CD14-positive monocyte (primary cell): Measurements from ENCODE around the gene SOX5. TPM values are rescaled to one million over a fixed set of nuclear protein-coding genes. Genes with fewer than 3 reads are reported as not detected.

ENCODE experiments used
- DNase-seq, 3 donors: peaks; one replicate each; pipeline ENCODE4 v3.0.0-alpha.2; 2011 to 2022
- H2AFZ ChIP-seq: 2 replicates; pipeline ENCODE4 v1.6.0; 2012; ENCODE audit warnings: mild to moderate bottlenecking, low read depth, low read length, inconsistent platforms; ENCODE audit not compliant: insufficient read depth, poor library complexity, severe bottlenecking
- H3K27ac ChIP-seq, 2 donors: 1 replicate in 1 of 2; 2 replicates in 1 of 2; pipeline ENCODE4 v1.5.1; 2012 to 2013; ENCODE audit warnings: low read length in 2 of 2, control low read depth in 1 of 2, inconsistent platforms in 1 of 2, low read depth in 1 of 2, mild to moderate bottlenecking in 1 of 2
- H3K27me3 ChIP-seq, 2 donors: one replicate each; pipeline versions ENCODE4 v1.6.0 to v1.6.1; 2011 to 2013; ENCODE audit warnings: low read length in 2 of 2; ENCODE audit not compliant: control insufficient read depth in 2 of 2, insufficient read depth in 2 of 2
- H3K36me3 ChIP-seq, 2 donors: replicated peaks in 1 of 2; 1 replicate in 1 of 2; 2 replicates in 1 of 2; pipeline versions ENCODE4 v1.5.1 to v1.6.1; 2012 to 2013; ENCODE audit warnings: low read length in 2 of 2, control low read depth in 1 of 2, inconsistent platforms in 1 of 2, mild to moderate bottlenecking in 1 of 2; ENCODE audit not compliant: insufficient read depth in 2 of 2, control insufficient read depth in 1 of 2
- H3K4me1 ChIP-seq, 2 donors: 1 replicate in 1 of 2; 2 replicates in 1 of 2; pipeline versions ENCODE4 v1.5.1 to v1.6.1; 2012 to 2013; ENCODE audit warnings: low read length in 2 of 2, control low read depth in 1 of 2, inconsistent platforms in 1 of 2, mild to moderate bottlenecking in 1 of 2, moderate library complexity in 1 of 2; ENCODE audit not compliant: insufficient read depth in 2 of 2, control insufficient read depth in 1 of 2
- H3K4me2 ChIP-seq: replicated peaks from 2 replicates; pipeline ENCODE3; 2012; ENCODE audit warnings: low read length, moderate library complexity, mild to moderate bottlenecking; ENCODE audit not compliant: poor library complexity, severe bottlenecking; ENCODE audit errors: extremely low read depth
- H3K4me3 ChIP-seq, 3 experiments: fragments of 200-600 bp in 1 of 3; sonication (generic) in 1 of 3; replicated peaks in 1 of 3; 1 replicate in 2 of 3; 2 replicates in 1 of 3; pipeline ENCODE4 v1.5.1; 2011 to 2013; ENCODE audit warnings: low read length in 3 of 3, mild to moderate bottlenecking in 3 of 3, control low read depth in 2 of 3, low read depth in 2 of 3, inconsistent platforms in 1 of 3, moderate library complexity in 1 of 3
- H3K79me2 ChIP-seq: 2 replicates; pipeline ENCODE4 v1.6.0; 2012; ENCODE audit warnings: mild to moderate bottlenecking, control low read depth, inconsistent platforms, low read length, moderate library complexity; ENCODE audit not compliant: insufficient read depth
- H3K9ac ChIP-seq: 2 replicates; pipeline ENCODE4 v1.6.0; 2017; ENCODE audit warnings: low read length, mild to moderate bottlenecking; ENCODE audit not compliant: insufficient read depth, poor library complexity, severe bottlenecking
- H3K9me3 ChIP-seq, 2 donors: replicated peaks in 1 of 2; 1 replicate in 1 of 2; 2 replicates in 1 of 2; pipeline versions ENCODE4 v1.5.1 to v1.6.1; 2012 to 2013; ENCODE audit warnings: low read length in 2 of 2, control low read depth in 1 of 2; ENCODE audit not compliant: control insufficient read depth in 1 of 2, insufficient read depth in 1 of 2
- H4K20me1 ChIP-seq: 2 replicates; pipeline ENCODE4 v1.6.0; 2012; ENCODE audit warnings: mild to moderate bottlenecking, low read length, control low read depth, moderate library complexity; ENCODE audit not compliant: insufficient read depth
- H3K27ac Mint-ChIP-seq, 7 donors: one replicate each; pipeline ENCODE4 v1.8.0; 2020; ENCODE audit warnings: mild to moderate bottlenecking in 7 of 7, mixed read lengths in 7 of 7, moderate library complexity in 6 of 7, inconsistent platforms in 2 of 7
- H3K27me3 Mint-ChIP-seq, 3 donors: one replicate each; pipeline ENCODE4 v1.8.0; 2021 to 2022; ENCODE audit warnings: low read depth in 3 of 3, mild to moderate bottlenecking in 3 of 3, mixed read lengths in 3 of 3, moderate library complexity in 3 of 3, inconsistent platforms in 1 of 3
- H3K36me3 Mint-ChIP-seq, 2 donors: one replicate each; pipeline ENCODE4 v1.8.0; 2020; ENCODE audit warnings: mixed read lengths in 2 of 2, inconsistent platforms in 1 of 2, mild to moderate bottlenecking in 1 of 2
- H3K4me1 Mint-ChIP-seq: one replicate; pipeline ENCODE4 v1.8.0; 2020; ENCODE audit warnings: mild to moderate bottlenecking, mixed read lengths
- H3K4me3 Mint-ChIP-seq, 2 donors: one replicate each; pipeline ENCODE4 v1.8.0; 2020; ENCODE audit warnings: mild to moderate bottlenecking in 2 of 2, mixed read lengths in 2 of 2, moderate library complexity in 1 of 2
- H3K9me3 Mint-ChIP-seq, 7 donors: one replicate each; pipeline ENCODE4 v1.8.0; 2020 to 2022; ENCODE audit warnings: mixed read lengths in 7 of 7, mild to moderate bottlenecking in 6 of 7, moderate library complexity in 6 of 7, inconsistent platforms in 2 of 7
- CTCF ChIP-seq: fragments of 200-600 bp; IDR thresholded peaks from one replicate; pipeline ENCODE4 v1.8.0; 2022; ENCODE audit warnings: antibody characterized with exemption, mild to moderate bottlenecking
- WGBS: methylation state at CpG from one replicate; pipeline ENCODE4 v1.1.5; 2013; ENCODE audit warnings: missing lambda C conversion rate; ENCODE audit not compliant: insufficient coverage; 5-methylcytosine and 5-hydroxymethylcytosine counted together
- intact Hi-C, 2 donors: fragments of 100-400 bp; cut with micrococcal nuclease; formaldehyde crosslinking; loops; one replicate each; pipeline versions ENCODE4 v1.15.0 to v1.15.1; 2023
- polyA plus RNA-seq, 3 donors: library from polyadenylated mRNA; depleted of rRNA in 1 of 3; unstranded in 2 of 3; stranded (reverse) in 1 of 3; fragments of 300-500 nt in 2 of 3; fragments of >200 nt in 1 of 3; fragmentation: Illumina TruSeq in 2 of 3; gene quantifications; 1 replicate in 2 of 3; 2 replicates in 1 of 3; pipeline ENCODE4 v1.2.3, GENCODE V29; 2012 to 2021

The SOX5 gene
- polyA plus RNA-seq, 3 donors, result not detected

- Mint-ChIP-seq H3K27me3 (peaks cover 0 to 2% (median 0%) of the 10 kb centered on the region in 3 donors), H3K36me3 (no peaks in the 10 kb centered on the region), H3K4me1 (no peaks in the 10 kb centered on the region), H3K4me3 (no peak overlapping the region), H3K27ac (no peak overlapping the region), H3K9me3 (peaks cover 0 to 6% (median 0%) of the 10 kb centered on the region in 7 donors)
- Histone ChIP-seq H3K79me2 (no peaks in the 10 kb centered on the region), H3K27me3 (no peaks in the 10 kb centered on the region), H3K36me3 (no peaks in the 10 kb centered on the region), H3K4me1 (no peaks in the 10 kb centered on the region), H3K9ac (no peak overlapping the region), H3K9me3 (no peaks in the 10 kb centered on the region), H3K4me3 (no peak overlapping the region), H3K4me2 (no peak overlapping the region), H3K27ac (no peak overlapping the region), H2AFZ (no peak overlapping the region), H4K20me1 (no peaks in the 10 kb centered on the region)
- no peak for TF ChIP-seq CTCF
- DNase-seq, result no peak
- WGBS, result no CpG with 5 or more reads among the region's 3 CpGs
- intact Hi-C loops, result no loop called here
Measured at GRCh38 chr12:23853640-23854039, 95.8 kb downstream of the SOX5 start.

- Mint-ChIP-seq H3K36me3 (no peaks in the 10 kb centered on the region), H3K4me3 (no peak overlapping the region), H3K4me1 (no peaks in the 10 kb centered on the region), H3K27ac (no peak overlapping the region), H3K27me3 (no peaks in the 10 kb centered on the region), H3K9me3 (peaks cover 0 to 4% (median 0%) of the 10 kb centered on the region in 7 donors)
- Histone ChIP-seq H3K36me3 (no peaks in the 10 kb centered on the region), H2AFZ (no peak overlapping the region), H3K79me2 (no peaks in the 10 kb centered on the region), H3K4me1 (no peaks in the 10 kb centered on the region), H3K27ac (no peak overlapping the region), H3K4me3 (no peak overlapping the region), H4K20me1 (no peaks in the 10 kb centered on the region), H3K4me2 (no peak overlapping the region), H3K9me3 (no peaks in the 10 kb centered on the region), H3K27me3 (no peaks in the 10 kb centered on the region), H3K9ac (no peak overlapping the region)
- no peak for DNase-seq
- intact Hi-C loops, result no loop called here
- TF ChIP-seq CTCF, result no peak
- no CpG with 5 or more reads among the region's 2 CpGs for WGBS
Measured at GRCh38 chr12:23851602-23852001, 97.9 kb downstream of the SOX5 start.
